ENCODE data around the gene NCKAP5. TPM values are rescaled to one million over a fixed set of nuclear protein-coding genes. Genes with fewer than 3 reads are reported as not detected.

The NCKAP5 gene
- total and polyA plus RNA-seq, 2 of the 13 experiments (the other 11 are each of a cell fraction or from before 2014, with no cell fraction given) = 0.01 TPM; not detected in 1

- TF ChIP-seq CTCF (CRISPR knock-in tag; IDR thresholded peaks at IDR 0.05) = no peak
- no peak for TF ChIP-seq SMC3 (IDR thresholded peaks at IDR 0.05; ENCODE audit: low read length)
- no peak for TF ChIP-seq ZBTB26 (CRISPR knock-in tag; IDR thresholded peaks at IDR 0.05; ENCODE audit: borderline replicate concordance)
- TF ChIP-seq HHEX (CRISPR knock-in tag; IDR thresholded peaks at IDR 0.05) = no peak
- no peak for TF ChIP-seq BRD4 (CRISPR knock-in tag; IDR thresholded peaks at IDR 0.05)
Observed at GRCh38 chr2:133414486-133415209, 153.6 kb downstream of the NCKAP5 start (continued).

- Histone ChIP-seq H4K20me1 (ENCODE audit: insufficient read depth, low read length) (no peaks in the 10 kb centered on the region), H3K27ac (ENCODE audit: extremely low read length, insufficient read depth, low read length) (no peak overlapping the region), H3K9me3 (ENCODE audit: low read length) (no peaks in the 10 kb centered on the region), H3K9ac (ENCODE audit: insufficient read depth, low read depth, low read length) (no peak overlapping the region), H3K79me2 (ENCODE audit: insufficient read depth, low read length) (no peaks in the 10 kb centered on the region), H3K36me3 (replicated peaks in 1 of 2; ENCODE audit: control insufficient read depth in 1 of 2, insufficient read depth in 2 of 2, low read length in 2 of 2) (no peaks in the 10 kb centered on the region), H3K4me3 (replicated peaks in 1 of 3; ENCODE audit: insufficient read depth in 1 of 3, low read depth in 2 of 3, low read length in 3 of 3) (no peak overlapping the region), H3K4me2 (ENCODE audit: low read depth, low read length) (no peak overlapping the region), H3K27me3 (ENCODE audit: control insufficient read depth in 1 of 2, insufficient read depth in 2 of 2, low read length in 2 of 2) (no peaks in the 10 kb centered on the region), H3K4me1 (ENCODE audit: insufficient read depth, low read length) (0 out of 2 replicates have a peak, but pooled peaks cover 4% of the 10 kb centered on the region), H2AFZ (ENCODE audit: low read length) (no peak overlapping the region)
- in situ Hi-C loops (cut with HindIII; ENCODE audit: extremely low pct_ligation_motif_present, low pct_unique_long_range_greater_than_20kb) = no loop called here
- WGBS (ENCODE audit: low lambda C conversion rate) = 55% methylated on average over 3 of the region's 3 CpGs
- BruUV-seq (replicated peaks) = no TSS peak
- ChIA-PET POLR2A (no interaction called here), CTCF (ENCODE audit: low intra/inter-chr PET ratio, low total read pairs) (no interaction called here)
- DNase-seq (ENCODE audit: low spot score) (no peak), ATAC-seq (no peak), FAIRE-seq (no peak)
- intact Hi-C loops (cut with micrococcal nuclease; ENCODE audit: unreplicated experiment) = no loop called here
- TF ChIP-seq ZNF383 (CRISPR knock-in tag; IDR thresholded peaks at IDR 0.05; ENCODE audit: borderline replicate concordance) (no peak), SPEN (CRISPR knock-in tag; IDR thresholded peaks at IDR 0.05; ENCODE audit: low read depth) (no peak), ZNF512 (CRISPR knock-in tag; IDR thresholded peaks at IDR 0.05) (no peak), DMTF1 (CRISPR knock-in tag; IDR thresholded peaks at IDR 0.05) (no peak), ZSCAN22 (CRISPR knock-in tag; IDR thresholded peaks at IDR 0.05) (no peak), EED (CRISPR knock-in tag; IDR thresholded peaks at IDR 0.05) (no peak), FUBP1 (CRISPR knock-in tag; IDR thresholded peaks at IDR 0.05; ENCODE audit: borderline replicate concordance) (no peak), RBAK (CRISPR knock-in tag; IDR thresholded peaks at IDR 0.05) (no peak), ZSCAN29 (CRISPR knock-in tag; conservative IDR thresholded peaks at IDR 0.05) (no peak)
Observed at GRCh38 chr2:133413863-133414262, 154.4 kb downstream of the NCKAP5 start.

Data from HepG2 (cell line).